KMS-11 (cell line): ENCODE measurements around the gene NCKAP5.

Experiments used
- H2AFZ ChIP-seq: fragments of 200-600 bp; sonication (generic); 2 replicates; pipeline ENCODE4 v1.6.1; 2016; ENCODE audit warnings: antibody characterized with exemption, mixed run types, low read depth
- H3K27ac ChIP-seq: fragments of 200-600 bp; sonication (generic); 2 replicates; pipeline ENCODE4 v1.6.1; 2016; ENCODE audit warnings: mild to moderate bottlenecking, mixed run types
- H3K27me3 ChIP-seq: fragments of 200-600 bp; sonication (generic); 2 replicates; pipeline ENCODE4 v1.6.1; 2017; ENCODE audit warnings: mild to moderate bottlenecking, low read depth, mixed run types, moderate library complexity; ENCODE audit not compliant: insufficient read depth
- H3K36me3 ChIP-seq: fragments of 200-600 bp; sonication (generic); 2 replicates; pipeline ENCODE4 v1.6.1; 2017; ENCODE audit warnings: mild to moderate bottlenecking, mixed run types; ENCODE audit not compliant: insufficient read depth
- H3K4me1 ChIP-seq: fragments of 200-600 bp; sonication (generic); 2 replicates; pipeline ENCODE4 v1.6.1; 2016; ENCODE audit warnings: mild to moderate bottlenecking, low read depth, mixed run types; ENCODE audit not compliant: poor library complexity, severe bottlenecking
- H3K4me2 ChIP-seq: fragments of 200-600 bp; sonication (generic); 2 replicates; pipeline ENCODE4 v1.7.0; 2016; ENCODE audit warnings: mild to moderate bottlenecking, mixed run types
- H3K4me3 ChIP-seq: fragments of 200-600 bp; sonication (generic); IDR thresholded peaks from 2 replicates; pipeline ENCODE4 v1.6.1; 2017; ENCODE audit warnings: low read depth, low read length, mixed read lengths; ENCODE audit not compliant: insufficient read depth
- H3K79me2 ChIP-seq: fragments of 200-600 bp; sonication (generic); 2 replicates; pipeline ENCODE4 v1.6.1; 2016; ENCODE audit warnings: low read depth, mixed run types; ENCODE audit not compliant: insufficient read depth
- H3K9ac ChIP-seq: fragments of 200-600 bp; sonication (generic); 2 replicates; pipeline ENCODE4 v1.6.1; 2016; ENCODE audit warnings: mild to moderate bottlenecking, mixed run types
- H4K20me1 ChIP-seq: fragments of 200-600 bp; sonication (generic); 2 replicates; pipeline ENCODE4 v1.6.1; 2016; ENCODE audit warnings: mild to moderate bottlenecking, mixed run types; ENCODE audit not compliant: insufficient read depth
- CTCF ChIP-seq: fragments of 200-600 bp; sonication (generic); conservative IDR thresholded peaks from 2 replicates; pipeline ENCODE4 v1.6.1; 2017; ENCODE audit warnings: low read depth, mild to moderate bottlenecking, antibody characterized with exemption, low read length, moderate library complexity, mixed read lengths

NCKAP5 gene

GRCh38 chr2:133492719-133493380 lies 75.4 kb downstream of the NCKAP5 start:
- Histone ChIP-seq H4K20me1 (no peaks in the 10 kb centered on the region), H3K27me3 (no peaks in the 10 kb centered on the region), H3K9ac (no peak overlapping the region), H3K4me3 (no peak overlapping the region), H3K4me2 (no peak overlapping the region), H3K27ac (no peak overlapping the region), H2AFZ (no peak overlapping the region), H3K36me3 (no peaks in the 10 kb centered on the region), H3K4me1 (peaks cover 25% of the 10 kb centered on the region), H3K79me2 (no peaks in the 10 kb centered on the region)
- TF ChIP-seq CTCF: no peak

GRCh38 chr2:133490411-133490980 lies 77.8 kb downstream of the NCKAP5 start:
- Histone ChIP-seq H4K20me1 (no peaks in the 10 kb centered on the region), H3K9ac (no peak overlapping the region), H3K4me2 (no peak overlapping the region), H3K4me3 (no peak overlapping the region), H3K27ac (no peak overlapping the region), H3K36me3 (no peaks in the 10 kb centered on the region), H3K79me2 (no peaks in the 10 kb centered on the region), H3K4me1 (peaks cover 1% of the 10 kb centered on the region), H2AFZ (no peak overlapping the region), H3K27me3 (no peaks in the 10 kb centered on the region)
- TF ChIP-seq CTCF: no peak

GRCh38 chr2:133489641-133490410 lies 78.4 kb downstream of the NCKAP5 start:
- TF ChIP-seq CTCF: no peak
- Histone ChIP-seq H2AFZ (no peak overlapping the region), H3K27me3 (no peaks in the 10 kb centered on the region), H3K36me3 (no peaks in the 10 kb centered on the region), H3K9ac (no peak overlapping the region), H3K4me1 (no peaks in the 10 kb centered on the region), H3K4me2 (no peak overlapping the region), H3K4me3 (no peak overlapping the region), H3K79me2 (no peaks in the 10 kb centered on the region), H4K20me1 (no peaks in the 10 kb centered on the region), H3K27ac (no peak overlapping the region)

GRCh38 chr2:133489146-133489545 lies 79.1 kb downstream of the NCKAP5 start:
- no peaks in the 10 kb centered on the region for H3K79me2 ChIP-seq
- TF ChIP-seq CTCF: no peak
- H3K27me3 ChIP-seq: no peaks in the 10 kb centered on the region
- no peak overlapping the region for H2AFZ ChIP-seq
- no peak overlapping the region for H3K9ac ChIP-seq
- H3K36me3 ChIP-seq: no peaks in the 10 kb centered on the region
- H3K4me2 ChIP-seq: no peak overlapping the region
- H3K27ac ChIP-seq: no peak overlapping the region
- no peaks in the 10 kb centered on the region for H3K4me1 ChIP-seq
- H4K20me1 ChIP-seq: no peaks in the 10 kb centered on the region
- no peak overlapping the region for H3K4me3 ChIP-seq
